Testis (tissue), 2 donors: Measurements from ENCODE around the gene KIRREL1.

Experiments
- CTCF ChIP-seq, 3 experiments: fragments of 450-650 bp in 2 of 3; fragments of 200-600 bp in 1 of 3; sonication (generic) in 1 of 3; IDR thresholded peaks; one replicate each; pipeline ENCODE4 v1.5.1; 2016 to 2019; ENCODE audit warnings: antibody characterized with exemption in 3 of 3, mild to moderate bottlenecking in 2 of 3, moderate library complexity in 1 of 3
- POLR2A ChIP-seq: fragments of 450-650 bp; IDR thresholded peaks from one replicate; pipeline ENCODE4 v1.6.1; 2017; ENCODE audit warnings: antibody characterized with exemption, mild to moderate bottlenecking, moderate library complexity

GRCh38 chr1:157955857-157956256 lies 37.6 kb upstream of the KIRREL1 start:
- TF ChIP-seq CTCF (IDR thresholded peaks at IDR 0.05) (no peak), POLR2A (no peak)
